SU-DHL-6 (cell line): ENCODE results near the gene CDK6.

Experiments used
- CTCF ChIP-seq: fragments of 200-600 bp; sonication (generic); IDR thresholded peaks from one replicate; pipeline ENCODE4 v1.5.1; 2017; ENCODE audit warnings: antibody characterized with exemption, mild to moderate bottlenecking, low read length, moderate library complexity; ENCODE audit not compliant: insufficient read depth, poor library complexity, severe bottlenecking
- EZH2phosphoT487 ChIP-seq: fragments of 200-600 bp; sonication (generic), shearing (Covaris generic); conservative IDR thresholded peaks from 2 replicates; pipeline ENCODE4 v1.6.1; 2018; ENCODE audit warnings: mild to moderate bottlenecking, antibody characterized with exemption, low read length, moderate library complexity, mixed read lengths

- TF ChIP-seq CTCF, result no peak
- no peak for TF ChIP-seq EZH2phosphoT487
Measured at GRCh38 chr7:92843781-92844180, 7.4 kb upstream of the CDK6 start.
